LoVo (cell line): Measurements from ENCODE around the gene CCDC38.
"Not testable (repeated sequence)": the region's sequence is repeated elsewhere in the genome, so short reads cannot be mapped to it uniquely, and the experiment has no call there.

Source experiments
- DNase-seq: peaks from one replicate; pipeline ENCODE4 v3.0.0-alpha.2; 2016; ENCODE audit warnings: low spot score

Gene CCDC38

GRCh38 chr12:95882080-95882479 lies 60.3 kb downstream of the CCDC38 start:
- no peak for DNase-seq

DNA sequence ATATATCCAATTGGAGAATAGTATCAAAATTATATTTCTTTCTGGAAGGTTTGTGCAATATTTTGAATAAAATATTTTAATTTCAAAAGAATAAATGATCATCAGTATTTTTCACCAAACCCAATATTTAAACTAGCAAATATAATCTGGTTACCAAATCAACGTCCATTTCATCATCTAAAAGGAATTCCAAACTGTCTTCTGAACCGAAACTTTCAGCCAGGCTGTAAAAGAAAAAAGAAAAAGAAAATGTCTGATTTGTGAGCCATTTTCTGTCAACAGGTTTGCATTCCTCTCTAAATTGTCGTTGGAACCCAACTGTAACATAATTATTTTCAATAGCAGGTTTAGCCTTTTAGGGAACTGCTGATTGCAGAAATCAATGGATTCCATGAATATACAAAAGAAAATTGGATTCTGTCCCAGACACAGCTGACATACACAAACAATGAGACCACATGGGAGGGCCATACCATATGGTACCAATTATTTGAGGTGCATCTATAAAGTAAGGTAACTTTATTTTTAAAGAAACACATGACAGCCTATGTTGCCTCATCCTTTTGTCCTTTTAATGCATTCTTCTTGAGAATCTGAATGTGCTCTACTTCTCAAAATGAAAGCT lies 61.0 kb downstream of the CCDC38 start:
- DNase-seq = no peak

GRCh38 chr12:95880895-95881294 lies 61.5 kb downstream of the CCDC38 start:
- DNase-seq = no peak

- no peak for DNase-seq
Observed at GRCh38 chr12:95877622-95878021, 64.8 kb downstream of the CCDC38 start.

DNA sequence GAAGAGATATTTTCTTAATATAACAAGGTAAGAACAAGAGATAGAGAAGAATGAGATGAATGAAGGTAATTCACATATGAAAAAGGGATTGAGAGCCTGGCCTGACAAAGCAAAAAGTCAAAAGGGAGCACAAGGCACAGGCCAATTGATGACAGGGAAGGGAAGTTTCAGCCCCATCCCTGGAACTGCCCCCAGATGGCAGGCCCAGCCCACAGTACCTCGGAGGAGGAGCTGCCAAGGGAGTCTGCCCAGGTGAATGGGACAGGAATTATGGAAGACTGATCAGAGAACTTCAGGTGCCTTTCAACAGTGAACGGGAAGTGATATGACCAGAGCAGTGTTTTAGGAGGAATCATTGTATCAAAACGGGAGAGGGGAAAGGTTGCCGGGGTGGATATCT lies 68.0 kb downstream of the CCDC38 start:
- DNase-seq = no peak

GRCh38 chr12:95870897-95871296 lies 71.5 kb downstream of the CCDC38 start:
- DNase-seq = no peak

DNA sequence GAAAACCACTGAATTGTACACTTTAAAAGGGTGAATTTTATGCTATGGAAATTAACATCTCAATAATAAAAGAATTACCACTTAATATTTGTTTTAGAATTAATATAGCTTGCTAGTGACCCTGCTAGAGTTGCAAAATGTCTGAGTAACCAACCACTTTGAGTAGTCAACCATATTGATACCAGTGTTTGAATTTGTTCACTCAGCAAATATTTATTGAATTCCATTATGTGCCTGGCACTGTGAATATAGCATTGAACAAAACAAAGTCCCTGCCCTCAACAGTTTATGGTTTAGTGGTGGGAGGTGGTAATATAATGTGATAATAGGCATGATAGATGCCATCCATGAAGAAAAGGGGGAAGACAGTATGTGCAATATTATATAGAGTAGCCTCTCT lies 79.1 kb downstream of the CCDC38 start:
- DNase-seq = no peak

DNA sequence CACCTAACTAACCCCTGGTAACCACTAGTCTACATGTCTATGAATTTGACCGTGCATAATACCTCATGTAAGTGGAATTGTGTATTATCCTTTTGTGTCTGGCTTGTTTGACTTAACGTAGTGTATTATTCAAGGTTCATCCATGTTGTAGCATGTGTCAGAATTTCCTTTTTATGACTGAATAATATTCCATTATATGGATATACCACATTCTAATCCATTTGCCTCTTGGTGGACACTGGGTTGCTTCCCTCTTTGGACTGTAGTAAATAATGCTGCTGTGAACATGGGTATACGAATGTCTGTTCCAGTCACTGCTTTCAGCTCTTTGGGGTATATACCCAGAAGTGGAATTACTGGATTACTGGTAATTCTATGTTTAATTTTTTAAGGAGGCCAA lies 80.4 kb downstream of the CCDC38 start:
- DNase-seq = no peak

- no peak for DNase-seq
Observed at GRCh38 chr12:95859947-95860850, 82.2 kb downstream of the CCDC38 start.

DNA sequence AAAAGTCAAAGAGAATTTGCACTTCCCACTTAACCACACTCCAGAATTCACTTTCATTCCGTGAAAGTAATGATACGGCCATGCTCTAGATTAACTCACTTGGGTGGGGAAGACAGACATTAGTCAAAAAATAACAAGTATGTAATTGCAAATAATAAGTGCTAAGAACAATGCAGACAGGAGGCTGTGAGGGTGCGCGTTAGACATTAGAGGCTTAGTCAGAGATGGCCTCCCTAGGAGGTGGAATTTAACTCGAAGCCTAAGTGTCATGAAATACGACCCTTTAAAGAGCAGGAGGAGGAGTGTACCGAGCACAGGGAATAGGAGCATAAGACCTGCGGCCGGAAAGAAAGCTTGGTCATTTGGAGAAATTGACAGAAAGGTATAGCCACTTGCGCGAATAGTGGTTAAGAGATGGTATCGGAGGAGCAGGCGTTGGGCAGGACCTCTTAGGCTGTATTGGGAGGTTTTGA lies 83.0 kb downstream of the CCDC38 start:
- DNase-seq = peak; percentile 15

- DNase-seq = peak; percentile 99
Observed at GRCh38 chr12:95858451-95859343, 83.7 kb downstream of the CCDC38 start, which contains the start of gene SNRPF. Gene SNRPF (plus strand): TSS chr12:95858952. CDS start chr12:95859074, 122 bp downstream.

- DNase-seq = no peak
Observed at GRCh38 chr12:95857799-95858198, 84.6 kb downstream of the CCDC38 start.

- peak; percentile 55 for DNase-seq
Observed at GRCh38 chr12:95857156-95857555, 85.3 kb downstream of the CCDC38 start.

DNA sequence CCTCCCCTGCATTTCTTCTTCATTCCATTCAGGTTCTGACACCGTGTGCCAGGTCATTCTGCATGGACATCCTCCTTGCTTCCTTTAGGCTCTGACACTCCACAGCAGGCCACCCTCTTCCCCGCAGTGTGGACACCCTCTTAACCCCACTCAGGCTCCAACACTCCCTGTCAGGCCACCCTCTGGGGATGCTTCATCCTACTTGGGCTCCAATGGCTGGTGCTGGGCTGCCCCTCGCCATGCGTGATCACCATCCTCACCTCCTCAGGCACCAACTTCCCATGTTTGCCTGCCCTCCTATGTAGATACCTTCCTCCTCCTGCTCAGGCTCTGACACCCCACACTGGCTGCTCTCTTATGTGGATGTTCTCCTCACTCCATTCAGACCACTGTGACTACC lies 90.3 kb downstream of the CCDC38 start:
- no peak for DNase-seq

GRCh38 chr12:95851606-95852005 lies 90.8 kb downstream of the CCDC38 start:
- DNase-seq = no peak

DNA sequence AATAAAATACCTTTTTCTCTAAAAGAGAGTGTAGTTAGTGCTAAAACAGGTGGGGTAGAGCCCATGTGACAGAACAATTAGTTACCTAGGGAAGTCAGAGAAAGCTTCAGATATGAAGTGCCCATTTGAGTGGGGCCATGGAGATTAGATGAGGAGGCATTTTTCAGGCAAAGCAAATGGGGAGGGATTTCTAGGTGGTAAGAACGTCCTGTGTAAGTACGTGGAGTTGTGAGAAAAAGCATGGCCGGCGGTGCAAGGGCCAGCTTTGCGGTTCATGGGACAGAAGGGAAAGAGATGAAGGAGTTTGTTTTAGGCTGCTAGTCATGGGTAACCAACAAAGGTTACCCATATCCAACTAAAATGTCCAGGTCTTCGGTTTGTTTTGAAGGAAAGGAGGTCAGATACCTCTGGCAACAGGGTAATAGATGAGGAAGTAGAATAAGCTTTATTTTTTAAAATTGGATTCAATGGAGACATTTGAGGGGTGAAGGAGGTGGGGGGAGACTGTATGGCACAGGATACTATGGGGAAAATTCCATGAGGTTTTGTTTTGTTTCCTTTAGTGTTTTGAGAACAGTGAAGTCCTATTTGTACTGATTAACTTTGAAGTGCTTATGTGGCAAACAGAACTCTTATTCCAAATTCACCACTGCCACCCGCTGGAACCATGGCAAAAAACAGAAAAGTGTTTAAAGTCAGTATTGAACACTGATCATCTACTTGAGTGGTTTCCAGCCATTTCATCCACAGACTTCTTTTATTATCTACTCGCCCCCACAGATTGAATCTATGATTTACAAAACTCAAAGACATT lies 93.6 kb downstream of the CCDC38 start:
- DNase-seq = peak; percentile 33

DNA sequence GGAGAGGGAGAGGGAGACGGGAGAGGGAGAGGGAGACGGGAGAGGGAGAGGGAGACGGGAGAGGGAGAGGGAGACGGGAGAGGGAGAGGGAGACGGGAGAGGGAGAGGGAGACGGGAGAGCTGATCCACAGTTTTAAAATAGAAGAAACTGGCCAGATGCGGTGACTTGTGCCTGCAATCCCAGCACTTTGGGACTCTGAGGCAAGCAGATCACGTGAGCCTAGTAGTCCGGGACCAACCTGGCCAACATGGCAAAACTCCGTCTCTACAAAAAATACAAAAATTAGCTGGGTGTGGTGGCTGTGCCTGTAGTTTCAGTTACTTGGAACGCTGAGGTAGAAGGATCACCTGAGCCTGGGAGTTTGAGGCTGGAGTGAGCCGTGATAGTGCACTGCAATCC lies 100.0 kb downstream of the CCDC38 start:
- not testable (repeated sequence) for DNase-seq

- peak; percentile 42 for DNase-seq
Observed at GRCh38 chr12:95838125-95838524, 104.3 kb downstream of the CCDC38 start.

DNA sequence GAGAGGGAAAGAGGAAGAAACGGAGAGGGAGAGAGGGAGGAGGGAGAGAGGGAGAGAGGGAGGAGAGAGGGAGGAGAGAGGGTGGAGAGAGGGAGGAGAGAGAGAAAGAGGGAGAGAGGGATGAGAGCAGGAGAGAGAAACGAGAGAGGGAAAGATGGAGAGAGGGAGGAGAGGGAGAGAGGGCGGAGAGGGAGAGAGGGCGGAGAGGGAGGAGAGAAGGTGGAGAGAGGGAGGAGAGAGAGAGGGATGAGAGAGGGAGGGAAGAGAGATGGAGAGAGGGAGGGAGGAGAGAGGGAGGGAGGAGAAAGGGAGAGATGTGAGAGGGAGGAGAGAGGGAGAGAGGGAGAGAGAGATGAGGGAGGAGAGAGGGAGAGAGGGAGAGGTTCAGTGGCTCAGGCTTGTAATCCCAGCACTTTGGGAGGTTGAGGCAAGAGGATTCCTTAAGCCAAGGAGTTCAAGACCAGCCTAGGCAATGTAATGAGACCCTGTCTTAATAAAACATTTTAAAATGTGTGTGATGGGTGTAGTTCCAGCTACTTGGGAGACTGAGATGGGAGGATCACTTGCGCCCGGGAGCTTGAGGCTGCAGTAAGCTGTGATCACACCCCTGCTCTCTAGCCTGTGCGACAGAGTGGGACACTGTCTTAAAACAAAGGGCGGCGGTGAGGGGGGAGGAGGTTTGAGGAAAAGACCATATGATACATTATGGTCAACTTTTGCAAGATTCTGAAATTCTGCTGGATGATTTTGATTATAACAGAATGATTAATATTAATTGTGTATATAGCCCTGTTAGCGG lies 105.0 kb downstream of the CCDC38 start:
- no peak for DNase-seq

GRCh38 chr12:95836630-95837239 lies 105.7 kb downstream of the CCDC38 start:
- no peak for DNase-seq
